CD4-positive, alpha-beta T cell (primary cell): Measurements from ENCODE around the gene LMO7. TPM values are rescaled to one million over a fixed set of nuclear protein-coding genes. Genes with fewer than 3 reads are reported as not detected.

ENCODE experiments used
- ATAC-seq: fragments of 200-7000 bp; cut with Tn5 transposase; one replicate; pipeline ENCODE4 v1.10.0; 2022; ENCODE audit warnings: mild to moderate bottlenecking; ENCODE audit not compliant: poor library complexity
- CTCF ChIA-PET: fragments of 350-600 bp; sonication (Branson Sonifier 250); formaldehyde crosslinking; loops from one replicate; lab custom pipeline; 2021; ENCODE audit warnings: antibody characterized with exemption, inconsistent platforms; lab: Charles Lee
- POLR2A ChIA-PET: fragments of 350-600 bp; sonication (Branson Sonifier 250); formaldehyde crosslinking; loops from one replicate; lab custom pipeline; 2021; ENCODE audit warnings: antibody characterized with exemption, inconsistent platforms; lab: Charles Lee
- DNase-seq, 14 experiments: peaks; one replicate each; pipeline ENCODE4 v3.0.0-alpha.2; 2013 to 2020; ENCODE audit warnings: mixed read lengths in 2 of 14
- H3K27ac ChIP-seq, 2 donors: one replicate each; pipeline versions ENCODE4 v1.5.1 to v1.7.0; 2013; ENCODE audit warnings: low read length in 2 of 2, low read depth in 1 of 2, mild to moderate bottlenecking in 1 of 2
- H3K27me3 ChIP-seq, 2 experiments: 1 replicate in 1 of 2; 2 replicates in 1 of 2; pipeline versions ENCODE4 v1.6.1 to v1.7.0; 2013; ENCODE audit warnings: low read length in 2 of 2, control low read depth in 1 of 2, mild to moderate bottlenecking in 1 of 2, moderate library complexity in 1 of 2; ENCODE audit not compliant: insufficient read depth in 2 of 2, control insufficient read depth in 1 of 2
- H3K36me3 ChIP-seq: one replicate; pipeline ENCODE4 v1.6.1; 2013; ENCODE audit warnings: low read length, control low read depth; ENCODE audit not compliant: insufficient read depth
- H3K4me1 ChIP-seq: one replicate; pipeline ENCODE4 v1.6.1; 2013; ENCODE audit warnings: low read length, control low read depth; ENCODE audit not compliant: insufficient read depth
- H3K4me3 ChIP-seq: one replicate; pipeline ENCODE4 v1.5.1; 2013; ENCODE audit warnings: mild to moderate bottlenecking, low read length, moderate library complexity
- H3K9me3 ChIP-seq, 2 experiments: 1 replicate in 1 of 2; 2 replicates in 1 of 2; pipeline versions ENCODE4 v1.6.1 to v1.7.0; 2013; ENCODE audit warnings: low read length in 2 of 2, mild to moderate bottlenecking in 2 of 2, control low read depth in 1 of 2, moderate library complexity in 1 of 2; ENCODE audit not compliant: control insufficient read depth in 1 of 2, insufficient read depth in 1 of 2
- H3K27ac Mint-ChIP-seq: one replicate; pipeline ENCODE4 v1.8.0; 2020; ENCODE audit warnings: mixed read lengths
- H3K27me3 Mint-ChIP-seq: one replicate; pipeline ENCODE4 v1.8.0; 2021; ENCODE audit warnings: mixed read lengths
- H3K36me3 Mint-ChIP-seq: one replicate; pipeline ENCODE4 v1.8.0; 2021; ENCODE audit warnings: low read depth, mixed read lengths
- H3K4me1 Mint-ChIP-seq: one replicate; pipeline ENCODE4 v1.8.0; 2021; ENCODE audit warnings: low read depth, mixed read lengths
- H3K4me3 Mint-ChIP-seq: one replicate; pipeline ENCODE4 v1.8.0; 2020; ENCODE audit warnings: mild to moderate bottlenecking, mixed read lengths
- H3K9me3 Mint-ChIP-seq: one replicate; pipeline ENCODE4 v1.8.0; 2020; ENCODE audit warnings: mixed read lengths
- CTCF ChIP-seq: fragments of 200-600 bp; IDR thresholded peaks from one replicate; pipeline ENCODE4 v1.8.0; 2022; ENCODE audit warnings: antibody characterized with exemption, mild to moderate bottlenecking
- intact Hi-C, 2 experiments: fragments of 100-400 bp; cut with DNase I in 1 of 2; cut with micrococcal nuclease in 1 of 2; formaldehyde crosslinking; loops; one replicate each; pipeline versions ENCODE4 v1.15.1 to v1.9.0; 2023 to 2025; cut with DNase I, micrococcal nuclease
- total RNA-seq, 174 experiments: library from RNA in 2 of 174; stranded (reverse) in 2 of 174; gene quantifications; one replicate each; pipeline ENCODE4 v1.2.3 and lab custom pipeline; 2021 to 2026

LMO7 gene
- total RNA-seq, 2 experiments from 2014 or later, result 35.2 to 36.3 TPM

- DNase-seq (peak in 13 of 14 experiments; percentile 11 to 74 (median 40)), ATAC-seq (peak; percentile 64)
- H3K4me1 ChIP-seq, result peaks cover 15% of the 10 kb centered on the region
- no peak for TF ChIP-seq CTCF
- H3K4me3 ChIP-seq, result peak overlapping the region; percentile 70
- H3K36me3 ChIP-seq, result no peaks in the 10 kb centered on the region
- H3K27me3 Mint-ChIP-seq, result peaks cover 10% of the 10 kb centered on the region
- intact Hi-C loops, result loop anchor here in 1 of 2 experiments (5.0 kb wide), 2 partner anchors 84 to 1251 kb away; partner anchors contain the start of gene KCTD12
- H3K27me3 ChIP-seq, result no peaks in the 10 kb centered on the region
- no peaks in the 10 kb centered on the region for H3K9me3 ChIP-seq
- ChIA-PET CTCF (no interaction called here), POLR2A (interaction anchor here (0.6 to 1.2 kb wide), 2 partner anchors 125 to 130 kb away, joined by 3 to 4 read pairs; no protein-coding TSS in a partner anchor)
- H3K27ac ChIP-seq, result no peak overlapping the region
- peaks cover 24% of the 10 kb centered on the region for H3K4me1 Mint-ChIP-seq
- no peaks in the 10 kb centered on the region for H3K9me3 Mint-ChIP-seq
- peak overlapping the region; percentile 56 for H3K27ac Mint-ChIP-seq
- H3K4me3 Mint-ChIP-seq, result peak overlapping the region; percentile 88
- no peaks in the 10 kb centered on the region for H3K36me3 Mint-ChIP-seq
Measured at GRCh38 chr13:75636436-75637180, 478 bp downstream of the LMO7 start.

- Mint-ChIP-seq H3K27me3 (peaks cover 10% of the 10 kb centered on the region), H3K4me1 (peaks cover 24% of the 10 kb centered on the region), H3K9me3 (no peaks in the 10 kb centered on the region), H3K27ac (no peak overlapping the region), H3K36me3 (no peaks in the 10 kb centered on the region), H3K4me3 (peak overlapping the region; percentile 88)
- ATAC-seq (no peak), DNase-seq (no peak)
- Histone ChIP-seq H3K4me1 (peaks cover 15% of the 10 kb centered on the region), H3K9me3 (no peaks in the 10 kb centered on the region), H3K4me3 (peak overlapping the region; percentile 70), H3K27me3 (no peaks in the 10 kb centered on the region), H3K36me3 (no peaks in the 10 kb centered on the region), H3K27ac (no peak overlapping the region)
- TF ChIP-seq CTCF, result no peak
- CTCF ChIA-PET, result no interaction called here
- POLR2A ChIA-PET, result interaction anchor here (0.6 to 1.2 kb wide), 2 partner anchors 124 to 129 kb away, joined by 3 to 4 read pairs; no protein-coding TSS in a partner anchor
- intact Hi-C loops, result loop anchor here in 1 of 2 experiments (5.0 kb wide), 2 partner anchors 85 to 1250 kb away; partner anchors contain the start of gene KCTD12
Measured at GRCh38 chr13:75637181-75637750, 1.1 kb downstream of the LMO7 start.

GRCh38 chr13:75639454-75639853 is 3.3 kb downstream of the LMO7 start:
- H3K4me1 ChIP-seq, result peaks cover 15% of the 10 kb centered on the region
- intact Hi-C loops, result loop anchor here in 1 of 2 experiments (5.0 kb wide), 2 partner anchors 87 to 1248 kb away; partner anchors contain the start of gene KCTD12
- H3K36me3 Mint-ChIP-seq, result no peaks in the 10 kb centered on the region
- no peak overlapping the region for H3K4me3 ChIP-seq
- no peaks in the 10 kb centered on the region for H3K9me3 Mint-ChIP-seq
- no peak for TF ChIP-seq CTCF
- DNase-seq (no peak), ATAC-seq (no peak)
- ChIA-PET POLR2A (no interaction called here), CTCF (no interaction called here)
- no peak overlapping the region for H3K27ac Mint-ChIP-seq
- no peaks in the 10 kb centered on the region for H3K27me3 ChIP-seq
- H3K9me3 ChIP-seq, result no peaks in the 10 kb centered on the region
- no peaks in the 10 kb centered on the region for H3K36me3 ChIP-seq
- H3K4me3 Mint-ChIP-seq, result peak overlapping the region; percentile 0
- peaks cover 10% of the 10 kb centered on the region for H3K27me3 Mint-ChIP-seq
- H3K27ac ChIP-seq, result no peak overlapping the region
- H3K4me1 Mint-ChIP-seq, result peaks cover 18% of the 10 kb centered on the region
